Measurements from ENCODE around the gene YPEL2. TPM values are rescaled to one million over a fixed set of nuclear protein-coding genes. Genes with fewer than 3 reads are reported as not detected.

The YPEL2 gene
- total RNA-seq, 2 donors from 2014 or later: 12.8 to 40.3 TPM

DNA sequence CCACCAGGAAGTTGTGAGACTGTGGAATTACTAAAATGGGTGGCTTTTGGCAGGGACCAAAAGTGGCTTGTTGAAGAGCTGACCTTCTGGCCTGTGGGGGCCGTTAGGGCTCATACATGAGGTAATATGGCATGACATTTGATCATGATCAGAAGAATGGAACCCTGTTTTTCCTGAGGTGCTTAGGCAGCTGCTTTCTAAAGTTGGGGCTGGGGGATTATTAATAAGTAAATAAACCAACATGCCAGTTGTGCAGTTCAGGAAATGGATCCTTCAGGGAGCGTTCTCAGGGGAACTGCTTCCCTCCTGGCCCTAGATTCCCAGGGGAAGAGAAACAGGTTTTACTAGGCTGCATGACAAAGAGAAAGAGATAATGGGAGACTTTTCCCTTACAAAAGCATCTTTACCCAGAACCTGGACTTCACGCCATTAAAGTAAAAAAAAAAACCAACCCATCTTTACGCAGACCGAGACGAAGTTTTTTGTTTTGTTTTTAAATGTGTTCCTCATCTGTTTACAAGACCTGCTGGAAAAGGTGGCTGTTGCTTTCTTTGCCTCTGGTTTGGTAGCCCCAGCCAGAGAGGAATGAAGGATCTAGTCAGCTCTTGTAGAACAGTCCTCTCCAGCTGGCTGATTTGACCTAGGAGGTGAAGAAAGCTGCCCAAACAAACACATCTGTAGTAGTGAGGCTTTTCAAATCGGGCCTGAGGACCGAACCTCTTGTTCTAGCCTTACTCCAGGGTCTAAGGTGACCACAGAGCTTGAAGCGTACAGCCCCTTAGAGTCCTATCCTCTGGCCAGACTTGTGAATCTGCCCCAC lies 22.7 kb downstream of the YPEL2 start:
- H3K4me1 ChIP-seq (replicated peaks): no peaks in the 10 kb centered on the region
- H3K27ac ChIP-seq: no peak overlapping the region
- intact Hi-C loops (cut with DNase I): no loop called here
- DNase-seq (ENCODE audit: low spot score): no peak
- TF ChIP-seq POLR2AphosphoS5 (IDR thresholded peaks at IDR 0.05): no peak
- TF ChIP-seq POLR2A (IDR thresholded peaks at IDR 0.05): no peak
- TF ChIP-seq, protein P1, sequence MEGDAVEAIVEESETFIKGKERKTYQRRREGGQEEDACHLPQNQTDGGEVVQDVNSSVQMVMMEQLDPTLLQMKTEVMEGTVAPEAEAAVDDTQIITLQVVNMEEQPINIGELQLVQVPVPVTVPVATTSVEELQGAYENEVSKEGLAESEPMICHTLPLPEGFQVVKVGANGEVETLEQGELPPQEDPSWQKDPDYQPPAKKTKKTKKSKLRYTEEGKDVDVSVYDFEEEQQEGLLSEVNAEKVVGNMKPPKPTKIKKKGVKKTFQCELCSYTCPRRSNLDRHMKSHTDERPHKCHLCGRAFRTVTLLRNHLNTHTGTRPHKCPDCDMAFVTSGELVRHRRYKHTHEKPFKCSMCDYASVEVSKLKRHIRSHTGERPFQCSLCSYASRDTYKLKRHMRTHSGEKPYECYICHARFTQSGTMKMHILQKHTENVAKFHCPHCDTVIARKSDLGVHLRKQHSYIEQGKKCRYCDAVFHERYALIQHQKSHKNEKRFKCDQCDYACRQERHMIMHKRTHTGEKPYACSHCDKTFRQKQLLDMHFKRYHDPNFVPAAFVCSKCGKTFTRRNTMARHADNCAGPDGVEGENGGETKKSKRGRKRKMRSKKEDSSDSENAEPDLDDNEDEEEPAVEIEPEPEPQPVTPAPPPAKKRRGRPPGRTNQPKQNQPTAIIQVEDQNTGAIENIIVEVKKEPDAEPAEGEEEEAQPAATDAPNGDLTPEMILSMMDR (IDR thresholded peaks at IDR 0.05): no peak
- WGBS: 63% methylated on average over 9 of the region's 9 CpGs
- H3K4me3 ChIP-seq: no peak overlapping the region
- H3K27me3 ChIP-seq (replicated peaks; ENCODE audit: insufficient read depth): no peaks in the 10 kb centered on the region
- no peaks in the 10 kb centered on the region for H3K9me3 ChIP-seq
- no peaks in the 10 kb centered on the region for H3K36me3 ChIP-seq

GRCh38 chr17:59355030-59355701 lies 23.7 kb downstream of the YPEL2 start:
- DNase-seq (ENCODE audit: low spot score): no peak
- no peaks in the 10 kb centered on the region for H3K4me1 ChIP-seq (replicated peaks)
- no peaks in the 10 kb centered on the region for H3K27me3 ChIP-seq (replicated peaks; ENCODE audit: insufficient read depth)
- no peaks in the 10 kb centered on the region for H3K9me3 ChIP-seq
- intact Hi-C loops (cut with DNase I): no loop called here
- no peak overlapping the region for H3K27ac ChIP-seq
- 70% methylated on average over 4 of the region's 4 CpGs for WGBS
- TF ChIP-seq, protein P1 (IDR thresholded peaks at IDR 0.05): no peak
- TF ChIP-seq POLR2A (IDR thresholded peaks at IDR 0.05) (no peak), POLR2AphosphoS5 (IDR thresholded peaks at IDR 0.05) (no peak)
- H3K4me3 ChIP-seq: no peak overlapping the region
- no peaks in the 10 kb centered on the region for H3K36me3 ChIP-seq

- Histone ChIP-seq H3K4me1 (replicated peaks) (no peaks in the 10 kb centered on the region), H3K9me3 (no peaks in the 10 kb centered on the region), H3K27ac (no peak overlapping the region), H3K36me3 (no peaks in the 10 kb centered on the region), H3K27me3 (replicated peaks; ENCODE audit: insufficient read depth) (no peaks in the 10 kb centered on the region), H3K4me3 (no peak overlapping the region)
- WGBS: 72% methylated on average over 4 of the region's 4 CpGs
- intact Hi-C loops (cut with DNase I): no loop called here
- no peak for TF ChIP-seq POLR2A (IDR thresholded peaks at IDR 0.05)
- TF ChIP-seq, protein P1 (IDR thresholded peaks at IDR 0.05): no peak
- no peak for DNase-seq (ENCODE audit: low spot score)
These were observed 24.4 kb downstream of the YPEL2 start for GRCh38 chr17:59355702-59356325.

DNA sequence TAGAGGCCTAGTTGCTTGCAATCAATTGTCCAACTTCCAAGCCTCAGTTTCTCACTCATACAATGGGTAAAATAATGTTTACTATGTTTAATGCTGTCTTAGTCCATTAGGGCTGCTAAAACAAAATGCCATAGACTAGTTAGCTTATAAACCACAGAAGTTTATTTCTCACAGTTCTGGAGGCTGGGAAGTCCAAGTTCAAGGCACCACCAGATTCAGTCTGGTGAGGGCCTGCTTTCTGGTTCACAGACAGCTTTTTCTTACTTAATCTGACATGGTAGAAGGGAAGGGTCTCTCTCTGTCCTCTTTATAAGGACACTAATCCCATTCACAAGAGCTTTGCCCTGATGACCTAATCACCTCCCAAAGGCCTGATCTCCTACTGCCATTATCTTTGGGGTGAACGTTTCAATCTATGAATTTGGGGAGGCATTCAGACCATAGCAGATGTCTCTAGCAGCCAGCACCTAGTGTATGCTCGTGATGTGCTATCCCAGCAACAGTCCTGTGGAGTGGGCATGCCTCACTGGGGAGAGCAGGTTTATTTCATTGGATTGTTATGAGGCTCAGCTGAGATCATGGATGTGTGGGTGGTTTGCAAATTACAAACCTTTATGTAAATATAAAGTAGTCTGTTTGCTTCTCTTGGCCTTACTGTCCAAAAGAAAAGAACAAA lies 25.2 kb downstream of the YPEL2 start:
- H3K27ac ChIP-seq: peak overlapping the region in 1 of 2 donors; percentile 50
- intact Hi-C loops (cut with DNase I): no loop called here
- H3K4me3 ChIP-seq: no peak overlapping the region
- no peaks in the 10 kb centered on the region for H3K36me3 ChIP-seq
- H3K27me3 ChIP-seq (replicated peaks; ENCODE audit: insufficient read depth): no peaks in the 10 kb centered on the region
- WGBS: 69% methylated on average over 2 of the region's 2 CpGs
- H3K4me1 ChIP-seq (replicated peaks): no peaks in the 10 kb centered on the region
- H3K9me3 ChIP-seq: no peaks in the 10 kb centered on the region
- TF ChIP-seq POLR2AphosphoS5 (IDR thresholded peaks at IDR 0.05): no peak
- TF ChIP-seq, protein P1 (IDR thresholded peaks at IDR 0.05): no peak
- no peak for TF ChIP-seq POLR2A (IDR thresholded peaks at IDR 0.05)
- DNase-seq (ENCODE audit: low spot score): no peak

Data from prostate gland (tissue), 2 donors.